ENCODE data around the gene CUL3.

GRCh38 chr2:224433442-224433841 is 151.7 kb downstream of the CUL3 start:
- TF ChIP-seq, protein P1, sequence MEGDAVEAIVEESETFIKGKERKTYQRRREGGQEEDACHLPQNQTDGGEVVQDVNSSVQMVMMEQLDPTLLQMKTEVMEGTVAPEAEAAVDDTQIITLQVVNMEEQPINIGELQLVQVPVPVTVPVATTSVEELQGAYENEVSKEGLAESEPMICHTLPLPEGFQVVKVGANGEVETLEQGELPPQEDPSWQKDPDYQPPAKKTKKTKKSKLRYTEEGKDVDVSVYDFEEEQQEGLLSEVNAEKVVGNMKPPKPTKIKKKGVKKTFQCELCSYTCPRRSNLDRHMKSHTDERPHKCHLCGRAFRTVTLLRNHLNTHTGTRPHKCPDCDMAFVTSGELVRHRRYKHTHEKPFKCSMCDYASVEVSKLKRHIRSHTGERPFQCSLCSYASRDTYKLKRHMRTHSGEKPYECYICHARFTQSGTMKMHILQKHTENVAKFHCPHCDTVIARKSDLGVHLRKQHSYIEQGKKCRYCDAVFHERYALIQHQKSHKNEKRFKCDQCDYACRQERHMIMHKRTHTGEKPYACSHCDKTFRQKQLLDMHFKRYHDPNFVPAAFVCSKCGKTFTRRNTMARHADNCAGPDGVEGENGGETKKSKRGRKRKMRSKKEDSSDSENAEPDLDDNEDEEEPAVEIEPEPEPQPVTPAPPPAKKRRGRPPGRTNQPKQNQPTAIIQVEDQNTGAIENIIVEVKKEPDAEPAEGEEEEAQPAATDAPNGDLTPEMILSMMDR (IDR thresholded peaks at IDR 0.05; ENCODE audit: low read length) = no peak
- no peak for TF ChIP-seq EZH2 (IDR thresholded peaks at IDR 0.05; ENCODE audit: borderline replicate concordance, low read length)
